Measurements from ENCODE around the gene CTNND2. TPM values are rescaled to one million over a fixed set of nuclear protein-coding genes. Genes with fewer than 3 reads are reported as not detected.

CTNND2 gene
- total and polyA plus RNA-seq, 4 donors: 0.05 to 0.50 (median 0.27) TPM

DNA sequence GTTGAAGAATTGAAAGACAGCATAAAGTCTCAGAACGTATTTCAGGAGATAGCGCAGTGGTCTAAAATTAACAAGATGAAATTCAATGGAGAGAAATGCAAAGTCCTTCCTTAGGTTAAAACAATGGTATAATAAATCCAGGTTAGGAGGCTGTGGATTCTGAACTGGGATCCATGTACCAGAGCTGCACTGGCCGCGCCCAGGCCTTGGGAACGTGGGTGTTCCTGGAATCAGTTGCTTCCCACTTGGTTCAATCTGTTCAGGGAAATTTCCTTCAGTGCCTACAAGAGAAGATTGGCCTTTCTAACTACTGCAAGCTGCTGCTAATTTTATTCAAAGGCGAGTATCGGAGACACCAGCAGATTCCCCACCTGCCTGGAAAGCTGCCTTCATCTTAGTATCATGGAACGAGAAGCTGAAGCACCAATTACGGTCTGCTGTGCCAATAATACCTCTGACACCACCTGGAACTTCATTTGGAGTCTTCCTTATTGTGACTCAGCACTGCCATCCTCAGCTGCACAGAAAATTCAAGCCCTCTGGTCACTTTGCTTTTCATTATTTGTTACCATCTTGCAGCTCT is 14.3 kb upstream of the CTNND2 start (continued):
- TF ChIP-seq, protein P1, sequence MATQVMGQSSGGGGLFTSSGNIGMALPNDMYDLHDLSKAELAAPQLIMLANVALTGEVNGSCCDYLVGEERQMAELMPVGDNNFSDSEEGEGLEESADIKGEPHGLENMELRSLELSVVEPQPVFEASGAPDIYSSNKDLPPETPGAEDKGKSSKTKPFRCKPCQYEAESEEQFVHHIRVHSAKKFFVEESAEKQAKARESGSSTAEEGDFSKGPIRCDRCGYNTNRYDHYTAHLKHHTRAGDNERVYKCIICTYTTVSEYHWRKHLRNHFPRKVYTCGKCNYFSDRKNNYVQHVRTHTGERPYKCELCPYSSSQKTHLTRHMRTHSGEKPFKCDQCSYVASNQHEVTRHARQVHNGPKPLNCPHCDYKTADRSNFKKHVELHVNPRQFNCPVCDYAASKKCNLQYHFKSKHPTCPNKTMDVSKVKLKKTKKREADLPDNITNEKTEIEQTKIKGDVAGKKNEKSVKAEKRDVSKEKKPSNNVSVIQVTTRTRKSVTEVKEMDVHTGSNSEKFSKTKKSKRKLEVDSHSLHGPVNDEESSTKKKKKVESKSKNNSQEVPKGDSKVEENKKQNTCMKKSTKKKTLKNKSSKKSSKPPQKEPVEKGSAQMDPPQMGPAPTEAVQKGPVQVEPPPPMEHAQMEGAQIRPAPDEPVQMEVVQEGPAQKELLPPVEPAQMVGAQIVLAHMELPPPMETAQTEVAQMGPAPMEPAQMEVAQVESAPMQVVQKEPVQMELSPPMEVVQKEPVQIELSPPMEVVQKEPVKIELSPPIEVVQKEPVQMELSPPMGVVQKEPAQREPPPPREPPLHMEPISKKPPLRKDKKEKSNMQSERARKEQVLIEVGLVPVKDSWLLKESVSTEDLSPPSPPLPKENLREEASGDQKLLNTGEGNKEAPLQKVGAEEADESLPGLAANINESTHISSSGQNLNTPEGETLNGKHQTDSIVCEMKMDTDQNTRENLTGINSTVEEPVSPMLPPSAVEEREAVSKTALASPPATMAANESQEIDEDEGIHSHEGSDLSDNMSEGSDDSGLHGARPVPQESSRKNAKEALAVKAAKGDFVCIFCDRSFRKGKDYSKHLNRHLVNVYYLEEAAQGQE (IDR thresholded peaks at IDR 0.05): no peak
- TF ChIP-seq SP1 (IDR thresholded peaks at IDR 0.05) (no peak), EGR1 (IDR thresholded peaks at IDR 0.05; ENCODE audit: low read depth in 2 of 2) (no peak)
- TF ChIP-seq, protein P2, sequence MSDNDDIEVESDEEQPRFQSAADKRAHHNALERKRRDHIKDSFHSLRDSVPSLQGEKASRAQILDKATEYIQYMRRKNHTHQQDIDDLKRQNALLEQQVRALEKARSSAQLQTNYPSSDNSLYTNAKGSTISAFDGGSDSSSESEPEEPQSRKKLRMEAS (IDR thresholded peaks at IDR 0.05): no peak

DNA sequence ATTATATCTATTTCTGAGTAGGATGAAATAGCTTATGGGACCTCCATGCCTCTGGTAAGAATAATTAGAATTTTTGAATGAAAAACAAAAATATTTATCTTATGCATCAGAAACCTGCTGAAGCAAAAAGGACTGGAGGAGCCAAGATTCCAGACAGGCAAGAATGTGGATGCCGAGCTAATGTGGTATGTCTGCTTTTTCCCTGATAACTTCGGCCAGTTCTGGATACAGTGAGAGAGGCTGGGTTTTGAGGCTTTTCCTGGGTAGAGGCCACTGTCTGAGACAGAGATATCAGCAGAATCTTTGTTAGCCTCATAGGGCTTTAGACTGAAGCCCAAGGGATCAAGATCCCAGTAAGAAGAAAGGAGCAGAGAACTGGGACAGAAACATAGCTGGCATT is 5.2 kb upstream of the CTNND2 start:
- WGBS: 79% methylated on average over 2 of the region's 2 CpGs
- Histone ChIP-seq H3K27ac (ENCODE audit: low read depth in 1 of 2, low read length in 2 of 2) (no peak overlapping the region), H3K9ac (ENCODE audit: low read depth in 1 of 2, low read length in 2 of 2) (no peak overlapping the region), H3K4me3 (ENCODE audit: low read depth in 1 of 3, low read length in 3 of 3) (no peak overlapping the region), H3K4me1 (ENCODE audit: control insufficient read depth in 4 of 4, insufficient read depth in 4 of 4, low read length in 3 of 4) (peaks cover 0 to 1% (median under 1%) of the 10 kb centered on the region in 4 donors), H3K9me3 (ENCODE audit: control insufficient read depth in 4 of 4, low read length in 3 of 4) (no peaks in the 10 kb centered on the region), H3K27me3 (ENCODE audit: control insufficient read depth in 4 of 4, insufficient read depth in 4 of 4, low read length in 3 of 4) (peaks cover 0 to 9% (median 3%) of the 10 kb centered on the region in 4 donors), H3K36me3 (ENCODE audit: control insufficient read depth in 4 of 4, insufficient read depth in 3 of 4, low read depth in 1 of 4, low read length in 3 of 4) (no peaks in the 10 kb centered on the region)
- no peak for DNase-seq (ENCODE audit: low spot score)
- TF ChIP-seq FOXA1 (IDR thresholded peaks at IDR 0.05) (no peak), SP1 (IDR thresholded peaks at IDR 0.05) (no peak)
- TF ChIP-seq, protein P2 (IDR thresholded peaks at IDR 0.05): no peak

DNA sequence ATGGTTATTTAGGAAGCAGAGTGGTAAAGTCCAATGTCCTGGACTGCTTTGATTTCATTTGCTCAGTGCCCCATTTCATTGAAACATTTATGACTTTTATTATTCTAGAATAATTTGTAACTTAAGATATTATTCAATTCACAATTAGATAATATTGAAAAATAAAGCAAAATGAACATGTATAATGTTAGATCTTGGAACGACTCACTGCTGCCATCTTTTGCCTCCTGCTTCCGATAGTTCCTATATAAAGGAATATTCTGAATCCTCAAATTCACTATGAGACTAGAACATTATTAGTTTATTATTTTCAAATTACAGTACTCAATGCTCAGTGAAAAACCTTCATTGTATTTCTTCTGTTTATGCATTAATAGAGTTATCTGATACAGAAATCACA is 2.3 kb upstream of the CTNND2 start:
- Histone ChIP-seq H3K9me3 (ENCODE audit: control insufficient read depth in 4 of 4, low read length in 3 of 4) (no peaks in the 10 kb centered on the region), H3K27ac (ENCODE audit: low read depth in 1 of 2, low read length in 2 of 2) (no peak overlapping the region), H3K27me3 (ENCODE audit: control insufficient read depth in 4 of 4, insufficient read depth in 4 of 4, low read length in 3 of 4) (peaks cover 0 to 12% (median 5%) of the 10 kb centered on the region in 4 donors), H3K9ac (ENCODE audit: low read depth in 1 of 2, low read length in 2 of 2) (no peak overlapping the region), H3K4me1 (ENCODE audit: control insufficient read depth in 4 of 4, insufficient read depth in 4 of 4, low read length in 3 of 4) (peaks cover 5 to 14% (median 8%) of the 10 kb centered on the region in 4 donors), H3K4me3 (ENCODE audit: low read depth in 1 of 3, low read length in 3 of 3) (no peak overlapping the region), H3K36me3 (ENCODE audit: control insufficient read depth in 4 of 4, insufficient read depth in 3 of 4, low read depth in 1 of 4, low read length in 3 of 4) (no peaks in the 10 kb centered on the region)
- no peak for DNase-seq (ENCODE audit: low spot score)
- TF ChIP-seq, protein P3, sequence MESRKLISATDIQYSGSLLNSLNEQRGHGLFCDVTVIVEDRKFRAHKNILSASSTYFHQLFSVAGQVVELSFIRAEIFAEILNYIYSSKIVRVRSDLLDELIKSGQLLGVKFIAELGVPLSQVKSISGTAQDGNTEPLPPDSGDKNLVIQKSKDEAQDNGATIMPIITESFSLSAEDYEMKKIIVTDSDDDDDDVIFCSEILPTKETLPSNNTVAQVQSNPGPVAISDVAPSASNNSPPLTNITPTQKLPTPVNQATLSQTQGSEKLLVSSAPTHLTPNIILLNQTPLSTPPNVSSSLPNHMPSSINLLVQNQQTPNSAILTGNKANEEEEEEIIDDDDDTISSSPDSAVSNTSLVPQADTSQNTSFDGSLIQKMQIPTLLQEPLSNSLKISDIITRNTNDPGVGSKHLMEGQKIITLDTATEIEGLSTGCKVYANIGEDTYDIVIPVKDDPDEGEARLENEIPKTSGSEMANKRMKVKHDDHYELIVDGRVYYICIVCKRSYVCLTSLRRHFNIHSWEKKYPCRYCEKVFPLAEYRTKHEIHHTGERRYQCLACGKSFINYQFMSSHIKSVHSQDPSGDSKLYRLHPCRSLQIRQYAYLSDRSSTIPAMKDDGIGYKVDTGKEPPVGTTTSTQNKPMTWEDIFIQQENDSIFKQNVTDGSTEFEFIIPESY (IDR thresholded peaks at IDR 0.05): no peak
- TF ChIP-seq, protein P1 (IDR thresholded peaks at IDR 0.05): no peak
- TF ChIP-seq JUND (IDR thresholded peaks at IDR 0.05) (no peak), FOXA1 (IDR thresholded peaks at IDR 0.05) (no peak), FOXA2 (IDR thresholded peaks at IDR 0.05) (no peak), YY1 (IDR thresholded peaks at IDR 0.05) (no peak), GABPA (IDR thresholded peaks at IDR 0.05 in 1 of 2, conservative IDR thresholded peaks at IDR 0.05 in 1 of 2) (no peak), RXRA (IDR thresholded peaks at IDR 0.05) (no peak), RAD21 (IDR thresholded peaks at IDR 0.05) (no peak), SP1 (IDR thresholded peaks at IDR 0.05) (no peak), NR2F2 (IDR thresholded peaks at IDR 0.05) (no peak), HNF4A (conservative IDR thresholded peaks at IDR 0.05) (no peak), TAF1 (conservative IDR thresholded peaks at IDR 0.05) (no peak), HNF4G (IDR thresholded peaks at IDR 0.05) (no peak)
- TF ChIP-seq, protein P4, sequence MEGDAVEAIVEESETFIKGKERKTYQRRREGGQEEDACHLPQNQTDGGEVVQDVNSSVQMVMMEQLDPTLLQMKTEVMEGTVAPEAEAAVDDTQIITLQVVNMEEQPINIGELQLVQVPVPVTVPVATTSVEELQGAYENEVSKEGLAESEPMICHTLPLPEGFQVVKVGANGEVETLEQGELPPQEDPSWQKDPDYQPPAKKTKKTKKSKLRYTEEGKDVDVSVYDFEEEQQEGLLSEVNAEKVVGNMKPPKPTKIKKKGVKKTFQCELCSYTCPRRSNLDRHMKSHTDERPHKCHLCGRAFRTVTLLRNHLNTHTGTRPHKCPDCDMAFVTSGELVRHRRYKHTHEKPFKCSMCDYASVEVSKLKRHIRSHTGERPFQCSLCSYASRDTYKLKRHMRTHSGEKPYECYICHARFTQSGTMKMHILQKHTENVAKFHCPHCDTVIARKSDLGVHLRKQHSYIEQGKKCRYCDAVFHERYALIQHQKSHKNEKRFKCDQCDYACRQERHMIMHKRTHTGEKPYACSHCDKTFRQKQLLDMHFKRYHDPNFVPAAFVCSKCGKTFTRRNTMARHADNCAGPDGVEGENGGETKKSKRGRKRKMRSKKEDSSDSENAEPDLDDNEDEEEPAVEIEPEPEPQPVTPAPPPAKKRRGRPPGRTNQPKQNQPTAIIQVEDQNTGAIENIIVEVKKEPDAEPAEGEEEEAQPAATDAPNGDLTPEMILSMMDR (IDR thresholded peaks at IDR 0.05; ENCODE audit: low read depth, low read length, missing input control): no peak
- TF ChIP-seq, protein P2 (IDR thresholded peaks at IDR 0.05): no peak
- TF ChIP-seq, protein P5, sequence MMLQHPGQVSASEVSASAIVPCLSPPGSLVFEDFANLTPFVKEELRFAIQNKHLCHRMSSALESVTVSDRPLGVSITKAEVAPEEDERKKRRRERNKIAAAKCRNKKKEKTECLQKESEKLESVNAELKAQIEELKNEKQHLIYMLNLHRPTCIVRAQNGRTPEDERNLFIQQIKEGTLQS (IDR thresholded peaks at IDR 0.05): no peak
- 78% methylated on average over 2 of the region's 2 CpGs for WGBS
